HG02840 (cell line): ENCODE measurements around the gene HSPB6.
"Not testable (repeated sequence)": the region's sequence is repeated elsewhere in the genome, so short reads cannot be mapped to it uniquely, and the experiment has no call there.

Experiments used
- ATAC-seq: cut with Tn5 transposase; IDR thresholded peaks from one replicate; pipeline ENCODE4 v1.9.1; 2021; ENCODE audit warnings: mild to moderate bottlenecking, moderate library complexity, moderate number of reproducible peaks; ENCODE audit not compliant: unreplicated experiment, low FRiP score

Gene HSPB6

GRCh38 chr19:35732540-35733179 lies 24.2 kb downstream of the HSPB6 start:
- no peak for ATAC-seq

- ATAC-seq = no peak
Observed at GRCh38 chr19:35731779-35732405, 24.9 kb downstream of the HSPB6 start.

GRCh38 chr19:35731353-35731752 lies 25.5 kb downstream of the HSPB6 start:
- no peak for ATAC-seq

- no peak for ATAC-seq
Observed at GRCh38 chr19:35730326-35730725, 26.5 kb downstream of the HSPB6 start.

- no peak for ATAC-seq
Observed at GRCh38 chr19:35729763-35730162, 27.1 kb downstream of the HSPB6 start.

- ATAC-seq = no peak
Observed at GRCh38 chr19:35729021-35729420, 27.8 kb downstream of the HSPB6 start.

GRCh38 chr19:35727956-35728706 lies 28.7 kb downstream of the HSPB6 start:
- ATAC-seq = no peak

- no peak for ATAC-seq
Observed at GRCh38 chr19:35727053-35727955, 29.5 kb downstream of the HSPB6 start.

- ATAC-seq = no peak
Observed at GRCh38 chr19:35725216-35725861, 31.5 kb downstream of the HSPB6 start.

GRCh38 chr19:35724560-35724959 lies 32.3 kb downstream of the HSPB6 start:
- ATAC-seq = no peak

GRCh38 chr19:35724132-35724531 lies 32.7 kb downstream of the HSPB6 start:
- not testable (repeated sequence) for ATAC-seq

- no peak for ATAC-seq
Observed at GRCh38 chr19:35723671-35724070, 33.2 kb downstream of the HSPB6 start.

- ATAC-seq = no peak
Observed at GRCh38 chr19:35722897-35723296, 33.9 kb downstream of the HSPB6 start.

GRCh38 chr19:35722461-35722860 lies 34.4 kb downstream of the HSPB6 start:
- ATAC-seq = no peak

GRCh38 chr19:35721374-35721773 lies 35.5 kb downstream of the HSPB6 start:
- no peak for ATAC-seq

GRCh38 chr19:35720648-35721047 lies 36.2 kb downstream of the HSPB6 start:
- no peak for ATAC-seq

GRCh38 chr19:35720163-35720524 lies 36.7 kb downstream of the HSPB6 start:
- ATAC-seq = no peak

GRCh38 chr19:35719402-35720162 lies 37.2 kb downstream of the HSPB6 start:
- ATAC-seq = no peak

GRCh38 chr19:35718345-35719041 lies 38.3 kb downstream of the HSPB6 start:
- no peak for ATAC-seq
